CD1c-positive myeloid dendritic cell (primary cell): Measurements from ENCODE around the gene CELA2B.
"Not testable (repeated sequence)": the region's sequence is repeated elsewhere in the genome, so short reads cannot be mapped to it uniquely, and the experiment has no call there.

ENCODE experiments used
- DNase-seq: peaks from one replicate; pipeline ENCODE4 v3.0.0-alpha.2; 2016; ENCODE audit errors: extremely low spot score

The CELA2B gene

GRCh38 chr1:15500184-15501178 lies 24.6 kb downstream of the CELA2B start:
- DNase-seq = no peak

DNA sequence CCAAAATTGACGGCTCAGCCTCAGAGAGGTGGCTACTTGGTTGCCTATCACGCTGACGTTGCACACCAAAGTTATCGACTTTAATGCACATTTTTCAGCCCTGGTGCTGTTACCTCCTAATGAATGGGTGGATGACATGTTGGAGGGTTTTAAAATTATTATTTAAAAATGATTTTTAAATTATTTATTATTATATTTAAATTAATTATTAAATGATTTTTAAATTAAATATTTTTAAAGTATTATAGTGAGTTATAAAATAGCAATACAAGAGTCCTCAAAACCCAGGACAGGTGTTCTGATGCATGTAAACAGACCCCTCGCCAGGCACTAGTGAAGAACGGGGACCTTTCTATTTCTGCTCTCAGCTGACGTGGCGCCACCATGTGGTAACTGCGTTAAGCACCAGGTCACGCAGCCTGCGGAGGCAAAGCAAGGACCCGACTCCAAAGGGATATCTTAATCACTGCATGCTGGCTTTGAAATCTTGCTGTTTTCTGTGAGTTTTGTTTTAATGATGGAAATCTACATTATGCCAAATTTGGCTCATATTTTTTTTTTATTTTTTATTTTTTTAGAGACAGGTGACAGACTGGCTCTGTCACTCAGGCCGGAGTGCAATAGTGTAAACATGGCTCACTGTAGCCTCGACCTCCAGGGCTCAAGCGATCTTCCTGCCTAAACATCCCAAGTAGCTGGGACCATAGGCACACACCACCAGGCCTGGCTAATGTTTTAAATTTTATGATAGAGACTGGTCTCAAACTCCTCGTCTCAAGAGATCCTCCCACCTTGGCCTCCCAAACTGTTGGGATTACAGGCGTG lies 25.5 kb downstream of the CELA2B start:
- DNase-seq = peak; percentile 64

DNA sequence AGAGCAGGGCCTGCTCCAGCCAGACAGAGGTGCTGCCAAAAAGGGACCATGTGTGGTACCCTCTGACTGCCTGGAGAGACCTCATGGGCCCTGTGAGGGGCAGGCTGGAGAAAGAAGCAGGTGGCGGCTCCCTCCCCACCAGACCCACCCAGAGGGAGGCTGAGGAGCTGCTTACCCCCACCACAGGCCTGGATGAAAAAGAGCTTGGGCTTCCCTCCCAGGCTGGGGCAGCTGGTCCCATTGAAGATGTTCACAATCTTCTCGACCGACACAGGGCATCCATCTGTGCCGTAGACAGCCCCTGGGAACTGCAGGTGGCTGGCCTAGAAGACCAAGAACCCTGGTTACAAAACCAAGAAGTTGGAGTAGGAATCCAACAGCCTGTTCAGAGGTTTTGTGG lies 28.5 kb downstream of the CELA2B start:
- no peak for DNase-seq

GRCh38 chr1:15506831-15507230 lies 30.9 kb downstream of the CELA2B start:
- DNase-seq = no peak

GRCh38 chr1:15507278-15507677 lies 31.4 kb downstream of the CELA2B start:
- DNase-seq = no peak

DNA sequence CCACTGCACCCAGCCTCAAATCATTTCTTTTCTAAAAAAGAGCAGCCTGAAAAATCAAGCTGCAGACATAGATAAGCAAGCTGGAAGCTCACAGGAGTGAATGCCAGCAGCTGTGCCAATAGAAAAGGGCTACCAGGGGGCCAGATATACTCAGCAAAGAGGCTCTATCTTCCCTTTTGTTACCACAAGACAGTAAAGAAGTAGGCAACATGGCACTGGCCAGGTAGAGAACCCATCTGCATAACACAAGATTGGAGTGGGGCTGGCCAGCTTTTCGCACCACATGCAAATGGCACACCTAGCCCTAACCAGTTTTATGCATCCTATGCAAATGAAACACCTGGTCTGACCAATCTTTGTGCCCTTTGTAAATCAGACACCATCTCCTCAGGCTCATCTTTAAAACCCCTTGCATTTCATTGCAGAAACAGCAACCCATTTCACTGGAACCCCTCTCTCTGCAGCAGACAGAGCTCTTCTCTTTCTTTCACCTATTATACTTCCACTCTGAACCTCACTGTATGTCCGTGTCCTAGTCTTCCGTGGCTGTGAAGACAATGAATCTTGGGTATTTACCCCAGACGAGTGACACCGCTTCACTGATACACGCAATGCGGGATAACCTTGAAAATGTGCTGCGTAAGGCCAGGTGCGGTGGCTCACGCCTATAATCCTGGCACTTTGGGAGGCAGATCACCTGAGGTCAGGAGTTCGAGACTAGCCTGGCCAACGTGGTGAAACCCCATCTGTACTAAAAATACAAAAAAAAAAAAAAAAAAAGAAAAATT lies 33.0 kb downstream of the CELA2B start:
- no peak for DNase-seq

DNA sequence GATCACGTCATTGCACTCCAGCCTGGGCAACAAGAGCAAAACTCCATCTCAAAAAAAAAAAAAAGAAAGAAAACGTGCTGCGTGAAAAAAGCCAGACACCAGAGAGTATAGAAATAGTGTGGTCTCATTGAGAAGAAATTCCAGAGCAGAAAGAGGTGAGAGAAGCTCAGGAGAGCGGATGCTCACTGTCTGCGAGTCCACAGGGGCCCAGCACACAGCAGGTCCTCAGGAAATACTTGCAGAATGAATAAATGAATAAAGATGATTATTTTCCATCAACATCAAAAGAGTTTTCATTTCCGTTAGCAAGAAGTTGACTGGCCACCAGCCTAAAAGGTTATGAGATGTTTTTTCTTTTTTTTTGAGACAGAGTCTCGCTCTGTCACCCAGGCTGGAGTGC lies 33.7 kb downstream of the CELA2B start:
- no peak for DNase-seq

GRCh38 chr1:15510611-15511405 lies 34.9 kb downstream of the CELA2B start:
- no peak for DNase-seq

DNA sequence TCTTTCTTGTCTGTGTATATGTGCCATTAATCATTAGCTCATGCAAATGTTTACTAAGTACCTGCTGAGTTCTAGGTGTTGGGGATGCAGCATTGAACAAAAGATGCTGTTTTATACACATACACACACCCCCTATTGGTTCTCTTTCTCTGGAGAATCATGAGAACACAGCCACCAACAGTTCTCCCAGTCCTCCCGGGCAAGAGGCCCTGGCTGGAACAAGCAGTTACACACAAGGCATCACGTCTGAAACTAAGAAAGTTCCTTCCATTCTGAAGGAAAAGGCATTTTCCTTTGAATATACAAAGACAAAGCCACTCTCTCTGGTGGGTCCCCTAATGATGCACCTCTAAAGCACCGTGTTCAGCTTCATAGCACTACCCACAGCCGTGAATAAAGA lies 37.3 kb downstream of the CELA2B start:
- no peak for DNase-seq

DNA sequence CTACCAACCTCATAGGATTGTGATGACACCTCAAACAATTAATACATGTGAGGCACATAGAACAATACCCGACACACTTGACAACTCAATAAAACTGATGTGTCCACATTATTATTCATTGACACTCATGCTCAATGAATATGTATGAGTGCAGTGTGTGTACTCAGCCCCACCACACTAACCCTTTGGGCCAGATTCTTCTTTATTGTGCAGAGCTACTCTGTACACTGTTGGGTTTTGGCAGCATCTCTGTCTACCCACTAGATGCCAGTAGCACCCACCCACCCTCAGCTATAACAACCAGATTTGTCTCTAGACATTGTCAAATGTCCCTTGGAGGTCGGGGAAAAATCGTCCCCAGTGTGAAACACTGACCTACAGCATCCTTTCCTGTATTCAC lies 38.0 kb downstream of the CELA2B start:
- no peak for DNase-seq

- not testable (repeated sequence) for DNase-seq
These were observed 38.7 kb downstream of the CELA2B start for GRCh38 chr1:15514557-15514956.

GRCh38 chr1:15515022-15515663 lies 39.2 kb downstream of the CELA2B start:
- DNase-seq = peak; percentile 83

GRCh38 chr1:15519625-15520024 lies 43.7 kb downstream of the CELA2B start:
- DNase-seq = no peak

DNA sequence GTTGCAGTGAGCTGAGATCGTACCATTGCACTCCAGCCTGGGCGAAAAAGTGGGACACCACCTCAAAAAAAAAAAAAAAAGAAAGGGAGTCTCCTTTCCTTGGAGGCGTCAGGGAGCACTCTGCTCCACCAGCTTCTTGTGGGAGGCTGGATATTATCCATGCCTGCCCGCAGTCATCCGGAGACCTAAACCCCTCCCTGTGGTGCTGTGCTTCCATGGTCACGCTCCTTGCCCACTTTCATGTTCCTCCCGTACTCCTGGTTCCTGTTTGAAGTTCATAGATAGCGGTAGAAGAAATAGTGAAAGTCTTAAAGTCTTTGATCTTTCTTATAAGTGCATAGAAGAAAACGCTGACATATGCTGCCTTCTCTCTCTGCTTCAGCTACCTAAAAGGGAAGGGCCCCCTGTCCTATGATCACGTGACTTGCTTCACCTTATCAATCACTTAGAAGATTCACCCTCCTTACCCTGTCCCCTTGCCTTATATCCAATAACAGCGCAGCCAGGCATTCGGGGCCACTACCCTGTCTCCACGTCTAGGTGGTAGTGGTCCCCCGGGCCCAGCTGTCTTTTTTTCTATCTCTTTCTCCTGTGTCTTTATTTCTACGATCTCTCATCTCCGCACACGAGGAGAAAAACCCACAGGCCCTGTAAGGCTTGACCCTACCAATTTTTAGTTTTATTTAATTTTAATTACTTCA lies 45.5 kb downstream of the CELA2B start:
- DNase-seq = peak; percentile 43

- no peak for DNase-seq
These were observed 46.6 kb downstream of the CELA2B start for GRCh38 chr1:15522551-15522950.

- peak; percentile 64 for DNase-seq
These were observed 47.5 kb downstream of the CELA2B start for GRCh38 chr1:15523104-15524020.

GRCh38 chr1:15524021-15524282 lies 48.0 kb downstream of the CELA2B start, which contains the start of gene CASP9:
Gene CASP9, minus strand, starts transcription at chr1:15524215. Its CDS starts 15 bp downstream, at chr1:15524200.
- no peak for DNase-seq

DNA sequence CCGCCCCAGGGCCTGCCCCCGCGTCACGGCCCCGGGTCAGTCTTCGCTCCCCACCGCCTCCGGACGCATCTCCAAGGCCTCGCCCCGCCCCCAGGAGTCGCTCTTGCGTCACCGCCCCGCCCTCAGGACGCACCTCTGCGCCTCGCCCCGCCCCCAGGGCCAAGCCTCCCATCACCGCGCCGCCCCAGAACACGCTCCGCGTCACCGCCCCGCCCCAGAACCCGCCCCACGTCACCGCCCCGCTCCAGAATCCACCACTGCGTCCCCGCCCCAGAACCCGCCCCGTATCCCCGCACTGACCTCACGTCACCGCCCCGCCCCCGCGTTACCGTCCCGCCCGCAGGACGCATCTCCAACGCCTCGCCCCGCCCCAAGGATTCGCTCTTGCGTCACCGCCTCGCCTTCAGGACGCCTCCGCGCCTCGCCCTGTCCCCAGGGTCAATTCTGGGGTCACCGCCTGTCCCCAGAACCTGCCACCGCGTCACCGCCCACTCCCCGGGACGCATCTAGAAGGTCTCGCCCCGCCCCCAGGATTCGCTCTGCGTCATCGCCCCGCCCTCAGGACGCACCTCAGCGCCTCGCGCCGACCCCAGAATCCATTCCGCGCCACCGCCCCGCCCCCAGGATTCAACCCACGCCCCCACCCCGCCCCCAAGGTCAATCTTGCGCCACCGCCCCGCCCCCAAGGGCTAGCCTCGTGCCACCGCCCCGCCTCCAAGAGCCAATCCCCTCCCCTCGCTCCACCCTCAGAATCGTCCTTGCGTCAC lies 48.6 kb downstream of the CELA2B start:
- DNase-seq = peak; percentile 99
